Smooth muscle cell (in vitro differentiated cells): ENCODE measurements around the gene SLX4IP. TPM values are rescaled to one million over a fixed set of nuclear protein-coding genes. Genes with fewer than 3 reads are reported as not detected.

ENCODE experiments used
- DNase-seq: peaks from one replicate; lab custom pipeline; 2025; ENCODE audit not compliant: unreplicated experiment; lab: John Stamatoyannopoulos, UW
- H2AFZ ChIP-seq: fragments of 200-600 bp; sonication (generic); 2 replicates; pipeline ENCODE4 v1.6.0; 2016; ENCODE audit warnings: antibody characterized with exemption, low read depth, mild to moderate bottlenecking
- H3F3A ChIP-seq: fragments of 200-600 bp; sonication (generic); 2 replicates; pipeline ENCODE4 v1.6.0; 2017; ENCODE audit warnings: antibody characterized with exemption, low read depth
- H3K27ac ChIP-seq: fragments of 200-600 bp; sonication (generic); 2 replicates; pipeline ENCODE4 v1.5.1; 2016; ENCODE audit warnings: low read depth, mild to moderate bottlenecking
- H3K27me3 ChIP-seq: fragments of 200-600 bp; sonication (generic); 2 replicates; pipeline ENCODE4 v1.6.1; 2016; ENCODE audit warnings: low read depth, mild to moderate bottlenecking
- H3K36me3 ChIP-seq: fragments of 200-600 bp; sonication (generic); 2 replicates; pipeline ENCODE4 v1.5.1; 2016; ENCODE audit warnings: low read depth
- H3K4me1 ChIP-seq: fragments of 200-600 bp; sonication (generic); 2 replicates; pipeline ENCODE4 v1.5.1; 2016; ENCODE audit warnings: low read depth
- H3K4me2 ChIP-seq: fragments of 200-600 bp; sonication (generic); 2 replicates; pipeline ENCODE4 v1.6.0; 2016; ENCODE audit warnings: mild to moderate bottlenecking
- H3K4me3 ChIP-seq: fragments of 200-600 bp; sonication (generic); 2 replicates; pipeline ENCODE4 v1.5.1; 2016; ENCODE audit warnings: mild to moderate bottlenecking
- H3K79me2 ChIP-seq: fragments of 200-600 bp; sonication (generic); 2 replicates; pipeline ENCODE4 v1.6.0; 2016; ENCODE audit warnings: low read depth, mild to moderate bottlenecking
- H3K9ac ChIP-seq: fragments of 200-600 bp; sonication (generic); 2 replicates; pipeline ENCODE4 v1.6.0; 2016; ENCODE audit warnings: low read depth
- H3K9me3 ChIP-seq: fragments of 200-600 bp; sonication (generic); replicated peaks from 2 replicates; pipeline ENCODE4 v1.5.1; 2016; ENCODE audit warnings: low read depth
- H4K20me1 ChIP-seq: fragments of 200-600 bp; sonication (generic); 2 replicates; pipeline ENCODE4 v1.6.0; 2016; ENCODE audit warnings: low read depth
- CTCF ChIP-seq: fragments of 200-600 bp; sonication (generic); IDR thresholded peaks from 2 replicates; pipeline ENCODE4 v1.5.1; 2017; ENCODE audit warnings: borderline replicate concordance, mild to moderate bottlenecking, antibody characterized with exemption; ENCODE audit not compliant: insufficient read depth, poor library complexity, severe bottlenecking
- WGBS: methylation state at CpG from one replicate; pipeline ENCODE4 v1.1.7; 2016; ENCODE audit warnings: low lambda C conversion rate; 5-methylcytosine and 5-hydroxymethylcytosine counted together
- polyA plus RNA-seq: library from polyadenylated mRNA; unstranded; fragments of >200 nt; fragmentation: Nextera tagmentation; extraction: Ambion mirVana; gene quantifications from 2 replicates; pipeline ENCODE4 v1.2.1, GENCODE V29; 2016
- total RNA-seq: library from RNA; depleted of rRNA; stranded (reverse); fragments of >200 nt; gene quantifications from 2 replicates; pipeline ENCODE4 v1.2.3, GENCODE V29; 2014

The SLX4IP gene
- total and polyA plus RNA-seq, 2 experiments from 2014 or later = 1.2 to 6.2 TPM

- Histone ChIP-seq H3K27ac (no peak overlapping the region), H4K20me1 (peaks cover 34% of the 10 kb centered on the region), H3K9me3 (no peaks in the 10 kb centered on the region), H3K79me2 (peaks cover 53% of the 10 kb centered on the region), H3K4me3 (no peak overlapping the region), H2AFZ (no peak overlapping the region), H3K9ac (no peak overlapping the region), H3K27me3 (no peaks in the 10 kb centered on the region), H3F3A (peaks cover 5% of the 10 kb centered on the region), H3K4me2 (no peak overlapping the region), H3K36me3 (no peaks in the 10 kb centered on the region), H3K4me1 (peaks cover 17% of the 10 kb centered on the region)
- DNase-seq = no peak
- no peak for TF ChIP-seq CTCF
- 94% methylated on average over 5 of the region's 5 CpGs for WGBS
These were observed 4.4 kb upstream of the SLX4IP start for GRCh38 chr20:10430704-10431103.

GRCh38 chr20:10432079-10432478 lies 3.0 kb upstream of the SLX4IP start:
- Histone ChIP-seq H3K4me2 (no peak overlapping the region), H3K4me3 (no peak overlapping the region), H3K4me1 (peaks cover 20% of the 10 kb centered on the region), H3K27me3 (no peaks in the 10 kb centered on the region), H3F3A (peaks cover 5% of the 10 kb centered on the region), H3K79me2 (peaks cover 51% of the 10 kb centered on the region), H4K20me1 (peaks cover 21% of the 10 kb centered on the region), H2AFZ (no peak overlapping the region), H3K9me3 (no peaks in the 10 kb centered on the region), H3K9ac (no peak overlapping the region), H3K27ac (no peak overlapping the region), H3K36me3 (no peaks in the 10 kb centered on the region)
- 75% methylated on average over 1 of the region's 1 CpG for WGBS
- no peak for DNase-seq
- no peak for TF ChIP-seq CTCF

- Histone ChIP-seq H3K4me3 (peak overlapping the region; percentile 67), H3K9ac (peak overlapping the region; percentile 90), H3K4me2 (peak overlapping the region; percentile 86), H4K20me1 (peaks cover 13% of the 10 kb centered on the region), H3K4me1 (peaks cover 20% of the 10 kb centered on the region), H3K79me2 (peaks cover 51% of the 10 kb centered on the region), H2AFZ (peak overlapping the region; percentile 97), H3K36me3 (no peaks in the 10 kb centered on the region), H3F3A (peaks cover 3% of the 10 kb centered on the region), H3K27ac (no peak overlapping the region), H3K27me3 (no peaks in the 10 kb centered on the region), H3K9me3 (no peaks in the 10 kb centered on the region)
- TF ChIP-seq CTCF = no peak
- WGBS = 42% methylated on average over 30 of the region's 30 CpGs
- no peak for DNase-seq
These were observed 2.0 kb upstream of the SLX4IP start for GRCh38 chr20:10433014-10433622.
